ENCODE results near the gene NEDD4L.
"Not testable (repeated sequence)": the region's sequence is repeated elsewhere in the genome, so short reads cannot be mapped to it uniquely, and the experiment has no call there.

NEDD4L gene

DNA sequence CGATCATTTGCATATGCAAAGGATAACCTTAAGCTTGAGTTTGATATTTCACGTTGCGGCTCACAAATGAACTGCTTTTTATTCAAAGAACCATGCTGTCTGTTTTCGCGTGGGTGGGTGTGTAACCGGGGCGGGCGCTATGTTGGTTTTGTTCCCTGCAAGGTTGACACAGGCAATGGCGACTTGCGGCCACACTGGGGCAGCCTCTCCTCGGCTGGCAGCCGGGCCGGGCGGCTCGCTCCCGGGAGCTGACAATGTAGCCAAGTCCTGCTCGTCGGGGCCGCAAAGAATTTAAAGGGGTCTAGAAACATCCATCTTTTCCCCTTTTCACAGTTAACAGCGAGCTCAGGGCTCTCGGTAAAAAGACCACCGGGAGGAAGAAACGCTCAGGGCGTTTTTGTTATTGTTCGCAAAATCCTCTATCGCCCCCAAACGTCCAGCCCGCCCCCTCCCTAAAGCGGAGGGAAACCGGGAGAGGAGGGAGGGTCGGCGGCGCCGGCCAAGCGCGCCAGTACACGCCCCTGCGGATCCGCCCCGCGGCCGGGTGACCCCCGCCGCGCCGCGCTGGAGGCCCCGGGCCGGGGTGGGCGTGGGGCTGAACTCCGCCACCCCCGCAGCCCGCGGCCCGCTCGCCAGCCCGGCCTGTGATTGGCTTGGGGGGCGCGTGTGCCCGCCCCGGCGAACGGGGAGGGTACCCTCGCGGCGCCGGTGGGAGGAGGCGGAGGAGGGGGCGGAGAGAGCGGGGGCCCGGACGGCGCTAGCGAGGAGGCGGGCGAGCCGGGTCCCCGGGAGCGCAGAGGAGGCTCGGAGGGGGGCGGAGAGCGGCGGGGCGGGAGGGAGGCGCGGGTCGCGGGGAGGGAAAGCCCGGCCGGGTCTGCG, at the start of gene NEDD4L:
TSS of gene NEDD4L (plus strand) at position 736 of the 879 bp plus-strand sequence. CDS start 435 bp downstream, outside the sequence.
- peak within 1 kb of the TSS; percentile 50 for H3K4me3 ChIP-seq (ENCODE audit: low read depth, low read length)
- peak; percentile 85 for DNase-seq (ENCODE audit: low read depth)
- TF ChIP-seq, protein P1, sequence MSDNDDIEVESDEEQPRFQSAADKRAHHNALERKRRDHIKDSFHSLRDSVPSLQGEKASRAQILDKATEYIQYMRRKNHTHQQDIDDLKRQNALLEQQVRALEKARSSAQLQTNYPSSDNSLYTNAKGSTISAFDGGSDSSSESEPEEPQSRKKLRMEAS (IDR thresholded peaks at IDR 0.05; ENCODE audit: low read depth, low read length) = no peak
- no peak for TF ChIP-seq MYC (IDR thresholded peaks at IDR 0.05; ENCODE audit: low read depth, low read length)
- TF ChIP-seq POLR2A (IDR thresholded peaks at IDR 0.05; ENCODE audit: extremely low read depth, insufficient read length) = no peak
- TF ChIP-seq, protein P2, sequence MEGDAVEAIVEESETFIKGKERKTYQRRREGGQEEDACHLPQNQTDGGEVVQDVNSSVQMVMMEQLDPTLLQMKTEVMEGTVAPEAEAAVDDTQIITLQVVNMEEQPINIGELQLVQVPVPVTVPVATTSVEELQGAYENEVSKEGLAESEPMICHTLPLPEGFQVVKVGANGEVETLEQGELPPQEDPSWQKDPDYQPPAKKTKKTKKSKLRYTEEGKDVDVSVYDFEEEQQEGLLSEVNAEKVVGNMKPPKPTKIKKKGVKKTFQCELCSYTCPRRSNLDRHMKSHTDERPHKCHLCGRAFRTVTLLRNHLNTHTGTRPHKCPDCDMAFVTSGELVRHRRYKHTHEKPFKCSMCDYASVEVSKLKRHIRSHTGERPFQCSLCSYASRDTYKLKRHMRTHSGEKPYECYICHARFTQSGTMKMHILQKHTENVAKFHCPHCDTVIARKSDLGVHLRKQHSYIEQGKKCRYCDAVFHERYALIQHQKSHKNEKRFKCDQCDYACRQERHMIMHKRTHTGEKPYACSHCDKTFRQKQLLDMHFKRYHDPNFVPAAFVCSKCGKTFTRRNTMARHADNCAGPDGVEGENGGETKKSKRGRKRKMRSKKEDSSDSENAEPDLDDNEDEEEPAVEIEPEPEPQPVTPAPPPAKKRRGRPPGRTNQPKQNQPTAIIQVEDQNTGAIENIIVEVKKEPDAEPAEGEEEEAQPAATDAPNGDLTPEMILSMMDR (IDR thresholded peaks at IDR 0.05; ENCODE audit: low read depth, low read length) = peak; percentile 51

DNA sequence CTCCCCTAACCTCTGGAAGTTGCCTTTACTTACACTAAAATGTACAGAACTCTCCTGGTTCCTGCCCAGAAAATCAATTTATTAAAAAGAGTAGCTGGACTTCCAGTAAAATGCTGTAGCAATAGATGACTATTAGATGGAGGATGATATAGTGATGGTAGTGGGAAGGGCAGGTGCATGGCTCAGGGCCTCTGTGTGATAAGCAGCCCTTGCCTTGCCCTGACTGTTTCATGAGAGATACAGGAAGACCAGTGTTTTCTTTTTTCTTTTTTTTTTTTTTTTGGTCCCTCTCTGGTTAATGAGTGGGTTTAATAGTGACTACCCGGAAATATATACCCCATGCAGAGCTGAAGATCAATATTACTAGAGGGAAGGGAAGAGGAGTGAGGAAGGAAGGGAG, 48.7 kb upstream of the NEDD4L start:
- TF ChIP-seq, protein P2 (IDR thresholded peaks at IDR 0.05; ENCODE audit: low read depth, low read length) = no peak
- TF ChIP-seq MYC (IDR thresholded peaks at IDR 0.05; ENCODE audit: low read depth, low read length) = no peak
- no peak for TF ChIP-seq POLR2A (IDR thresholded peaks at IDR 0.05; ENCODE audit: extremely low read depth, insufficient read length)
- TF ChIP-seq, protein P1 (IDR thresholded peaks at IDR 0.05; ENCODE audit: low read depth, low read length) = no peak
- no peak overlapping the region for H3K4me3 ChIP-seq (ENCODE audit: low read depth, low read length)
- DNase-seq (ENCODE audit: low read depth) = no peak

DNA sequence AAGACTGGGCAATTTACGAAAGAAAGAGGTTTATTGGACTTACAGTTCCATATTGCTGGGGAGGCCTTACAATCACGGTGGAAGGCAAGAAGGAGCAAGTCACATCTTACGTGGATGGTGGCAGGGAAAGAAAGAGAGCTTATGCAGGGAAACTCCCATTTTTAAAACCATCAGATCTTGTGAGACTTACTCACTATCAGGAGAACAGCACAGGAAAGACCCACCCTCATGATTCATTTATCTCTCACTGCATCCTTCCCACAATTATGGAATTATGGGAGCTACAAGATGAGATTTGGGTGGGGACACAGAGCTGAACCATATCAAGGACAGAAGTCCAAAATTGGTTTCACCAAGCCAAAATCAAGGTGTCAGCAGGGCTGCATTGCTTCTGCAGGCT, 47.1 kb upstream of the NEDD4L start:
- DNase-seq (ENCODE audit: low read depth); H3K4me3 ChIP-seq (ENCODE audit: low read depth, low read length): not testable (repeated sequence)

DNA sequence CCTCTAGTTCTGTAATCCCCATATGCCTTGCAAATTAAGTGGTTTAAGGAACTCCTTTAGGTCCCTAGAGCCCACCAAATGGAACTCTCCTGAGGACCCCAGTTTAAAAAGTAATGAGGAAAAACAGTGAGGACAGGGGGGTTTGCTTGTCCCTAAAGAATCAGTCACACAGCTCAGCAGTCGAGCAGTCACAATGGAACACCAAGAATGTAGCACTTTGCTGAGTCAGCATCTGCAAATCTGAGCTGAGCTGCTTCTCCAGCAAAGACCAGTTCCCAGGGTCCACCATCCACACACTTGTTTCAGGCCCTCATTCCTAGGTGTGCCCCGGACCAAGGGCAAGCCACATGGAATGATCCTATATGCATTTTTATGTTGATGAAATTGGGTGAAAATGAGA, 46.2 kb upstream of the NEDD4L start:
- no peak overlapping the region for H3K4me3 ChIP-seq (ENCODE audit: low read depth, low read length)
- TF ChIP-seq, protein P2 (IDR thresholded peaks at IDR 0.05; ENCODE audit: low read depth, low read length) = no peak
- TF ChIP-seq MYC (IDR thresholded peaks at IDR 0.05; ENCODE audit: low read depth, low read length) (no peak), POLR2A (IDR thresholded peaks at IDR 0.05; ENCODE audit: extremely low read depth, insufficient read length) (no peak)
- TF ChIP-seq, protein P1 (IDR thresholded peaks at IDR 0.05; ENCODE audit: low read depth, low read length) = no peak
- no peak for DNase-seq (ENCODE audit: low read depth)

DNA sequence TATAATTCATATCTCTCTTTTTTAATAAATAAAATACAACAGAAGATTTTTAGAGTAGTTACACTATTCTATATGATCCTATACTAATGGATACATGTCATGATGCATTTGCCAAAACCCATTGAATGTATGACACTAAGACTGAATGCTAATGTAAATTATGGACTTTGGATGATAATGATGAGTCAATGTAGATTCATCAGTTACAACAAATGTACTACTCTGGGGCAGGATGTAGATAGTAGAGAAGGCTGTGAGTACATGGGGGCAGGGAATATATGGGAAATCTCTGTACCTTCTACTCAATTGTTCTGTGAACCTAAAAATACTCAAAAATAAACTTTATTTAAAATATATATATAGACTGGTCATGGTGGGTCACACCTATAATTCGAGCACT, 45.6 kb upstream of the NEDD4L start:
- DNase-seq (ENCODE audit: low read depth) = no peak
- no peak for TF ChIP-seq POLR2A (IDR thresholded peaks at IDR 0.05; ENCODE audit: extremely low read depth, insufficient read length)
- TF ChIP-seq, protein P2 (IDR thresholded peaks at IDR 0.05; ENCODE audit: low read depth, low read length) = no peak
- no peak for TF ChIP-seq MYC (IDR thresholded peaks at IDR 0.05; ENCODE audit: low read depth, low read length)
- TF ChIP-seq, protein P1 (IDR thresholded peaks at IDR 0.05; ENCODE audit: low read depth, low read length) = no peak
- H3K4me3 ChIP-seq (ENCODE audit: low read depth, low read length) = no peak overlapping the region

DNA sequence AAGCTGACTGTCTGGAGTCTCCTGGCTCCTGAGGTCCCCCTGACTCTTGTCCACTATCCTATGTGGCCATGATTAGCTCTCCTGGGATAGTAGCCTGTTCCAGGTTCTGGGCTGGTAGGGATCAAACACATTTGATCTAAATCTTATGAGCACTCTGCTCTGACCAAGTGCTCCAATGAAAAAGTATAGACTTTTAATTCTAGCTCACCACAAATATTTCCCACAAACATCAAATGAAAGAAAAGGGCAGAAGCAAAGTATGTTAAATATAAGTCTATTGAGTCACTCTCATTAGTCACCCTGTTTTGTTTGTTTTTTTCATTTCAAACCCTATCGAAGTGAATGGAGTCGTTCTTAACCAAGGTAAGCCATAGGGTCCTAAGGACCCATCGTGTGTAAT, 39.7 kb upstream of the NEDD4L start:
- TF ChIP-seq, protein P2 (IDR thresholded peaks at IDR 0.05; ENCODE audit: low read depth, low read length) = no peak
- no peak for TF ChIP-seq MYC (IDR thresholded peaks at IDR 0.05; ENCODE audit: low read depth, low read length)
- TF ChIP-seq, protein P1 (IDR thresholded peaks at IDR 0.05; ENCODE audit: low read depth, low read length) = no peak
- no peak for TF ChIP-seq POLR2A (IDR thresholded peaks at IDR 0.05; ENCODE audit: extremely low read depth, insufficient read length)
- no peak overlapping the region for H3K4me3 ChIP-seq (ENCODE audit: low read depth, low read length)
- DNase-seq (ENCODE audit: low read depth) = no peak
